GM21367 (cell line): Measurements from ENCODE around the gene PRSS50.

Source experiments
- ATAC-seq: cut with Tn5 transposase; IDR thresholded peaks from one replicate; pipeline ENCODE4 v1.9.1; 2021; ENCODE audit not compliant: unreplicated experiment

The PRSS50 gene

DNA sequence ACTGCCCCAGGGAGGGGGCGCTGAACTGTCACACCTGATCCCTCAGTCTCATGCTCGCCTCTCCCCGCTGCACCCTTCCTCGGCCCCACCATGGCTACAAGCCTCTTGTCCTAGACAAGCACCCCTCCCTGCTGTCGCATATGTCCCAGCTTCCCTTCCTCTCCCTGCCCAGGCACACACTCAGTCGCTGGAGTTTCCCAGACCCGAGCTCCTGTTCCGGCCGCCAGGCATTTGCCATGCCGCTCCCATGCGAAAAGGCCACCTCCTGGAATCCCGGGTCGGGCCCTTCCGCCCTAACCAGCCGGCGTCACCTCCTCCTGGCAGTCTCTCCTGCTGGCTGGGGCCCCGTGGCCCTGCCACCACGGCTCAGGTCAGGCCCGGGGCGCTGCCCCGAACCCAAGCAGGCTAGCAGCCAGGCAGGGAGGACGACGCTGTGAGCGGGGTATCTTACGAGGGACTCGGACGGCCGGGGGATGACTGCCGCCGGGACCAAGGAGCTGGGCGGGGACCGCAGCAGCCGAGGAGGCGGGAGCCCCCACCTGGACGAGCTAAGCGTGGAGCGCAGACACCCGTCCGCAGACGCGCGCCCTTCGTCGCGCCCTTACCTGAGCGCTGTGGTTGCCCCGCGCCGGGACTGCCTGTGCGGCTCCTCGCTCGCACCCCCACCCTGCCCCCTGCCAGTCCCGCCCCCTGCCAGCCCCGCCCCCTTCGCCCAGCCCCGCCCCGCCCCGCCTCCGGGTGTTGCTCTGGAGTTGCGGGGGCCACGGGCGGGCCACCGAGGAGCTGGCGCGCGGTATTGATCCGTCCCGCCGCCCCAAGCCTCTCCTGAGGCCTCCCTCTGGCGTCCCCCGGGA, 24.4 kb downstream of the PRSS50 start, which contains the start of gene ALS2CL:
Gene ALS2CL (minus strand): TSS at position 642 of the 854 bp plus-strand sequence. CDS start 4,239 bp downstream, outside the sequence.
- no peak for ATAC-seq

DNA sequence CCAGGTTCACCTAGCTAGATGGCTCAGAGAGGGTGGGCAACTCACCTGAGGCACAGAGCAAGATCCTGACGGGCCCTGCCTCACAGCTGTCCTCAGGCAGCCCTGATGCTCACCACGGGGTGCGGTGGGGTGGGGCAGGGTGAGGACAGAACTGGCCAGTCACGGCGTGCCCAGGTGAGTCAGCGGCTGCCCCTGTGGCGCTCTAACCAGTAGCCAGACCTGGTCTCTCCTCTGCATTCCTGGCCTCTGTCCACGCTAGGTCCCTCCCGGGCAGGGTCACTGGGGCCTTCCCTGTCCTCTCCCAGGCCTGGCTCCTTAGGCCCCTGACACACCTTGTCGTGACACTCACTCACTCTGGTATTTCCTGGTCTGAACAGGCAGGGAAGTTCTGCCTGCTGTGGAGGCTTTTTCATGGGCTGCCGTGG, 25.1 kb downstream of the PRSS50 start:
- ATAC-seq = no peak

GRCh38 chr3:46690798-46691197, 26.9 kb downstream of the PRSS50 start:
- no peak for ATAC-seq

DNA sequence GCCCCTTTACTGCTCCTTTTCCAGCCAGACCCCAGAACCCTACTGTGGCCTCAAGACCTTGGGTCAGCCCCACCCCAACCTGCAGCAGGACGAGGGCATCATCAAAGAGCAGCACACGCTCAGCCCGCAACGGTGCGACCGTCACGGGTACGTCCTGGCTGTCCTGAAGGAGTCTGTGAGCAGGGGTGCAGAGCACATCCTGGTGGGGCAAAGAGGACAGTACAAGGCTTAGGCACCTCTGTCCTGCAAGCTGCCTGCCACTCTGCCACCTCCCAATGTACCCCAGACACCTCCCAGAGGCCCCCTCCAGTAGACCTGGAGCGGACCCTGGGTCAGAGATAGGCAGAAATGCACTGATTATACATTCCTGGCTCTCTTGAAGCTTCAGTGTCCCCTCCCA, 32.2 kb downstream of the PRSS50 start:
- no peak for ATAC-seq

- no peak for ATAC-seq
These were observed 32.8 kb downstream of the PRSS50 start for GRCh38 chr3:46684891-46685290.

GRCh38 chr3:46682974-46683373, 34.7 kb downstream of the PRSS50 start:
- no peak for ATAC-seq

- no peak for ATAC-seq
These were observed 35.7 kb downstream of the PRSS50 start for GRCh38 chr3:46681856-46682540.

GRCh38 chr3:46681387-46681786, 36.3 kb downstream of the PRSS50 start:
- no peak for ATAC-seq

DNA sequence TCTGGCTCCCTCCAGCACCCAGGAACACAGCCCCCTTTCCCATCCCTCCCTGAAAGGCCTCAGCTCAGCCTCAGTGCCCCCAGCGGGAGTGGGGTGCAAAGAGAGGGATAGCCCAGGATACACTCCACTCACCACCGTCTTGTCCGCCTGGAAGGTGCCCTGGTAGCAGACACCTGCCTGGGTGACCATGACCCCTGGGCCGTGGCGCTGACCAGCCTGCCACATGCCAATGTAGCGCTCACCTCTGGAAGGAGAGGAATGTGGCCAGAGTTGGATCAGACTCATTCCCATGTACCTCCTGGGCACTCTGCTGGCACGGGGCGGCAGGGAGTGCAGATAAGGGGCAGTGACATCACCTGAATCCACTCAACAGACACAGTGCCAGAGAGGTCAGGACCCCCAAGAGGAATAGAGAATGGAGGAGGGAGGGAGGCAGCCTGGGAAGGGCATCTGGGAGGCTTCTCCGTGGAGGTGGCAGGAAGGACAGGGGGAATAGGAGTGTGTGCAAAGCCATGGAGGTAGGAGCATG, 37.3 kb downstream of the PRSS50 start:
- ATAC-seq = no peak

DNA sequence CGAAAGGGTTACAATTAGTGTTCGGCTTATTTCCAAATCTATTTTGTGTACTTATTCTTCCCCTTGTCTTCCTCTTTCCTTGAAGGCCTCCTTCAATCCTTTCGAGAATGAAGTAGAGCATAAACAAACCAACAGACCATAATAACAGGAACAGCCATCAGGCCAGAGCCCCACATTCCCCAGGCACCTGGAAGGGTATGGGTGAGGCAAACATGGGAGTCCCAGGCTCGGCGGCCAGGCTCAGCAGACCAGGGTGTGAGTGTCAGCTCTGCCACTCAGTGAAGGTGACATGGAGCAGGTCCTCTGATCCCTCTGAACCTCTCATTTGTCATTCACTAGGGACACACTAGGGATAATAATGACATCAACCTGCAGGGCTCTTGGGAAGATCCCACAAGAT, 38.0 kb downstream of the PRSS50 start:
- ATAC-seq = no peak

- ATAC-seq = no peak
These were observed 39.4 kb downstream of the PRSS50 start for GRCh38 chr3:46678280-46678679.

- ATAC-seq = no peak
These were observed 40.3 kb downstream of the PRSS50 start for GRCh38 chr3:46677411-46677726.

DNA sequence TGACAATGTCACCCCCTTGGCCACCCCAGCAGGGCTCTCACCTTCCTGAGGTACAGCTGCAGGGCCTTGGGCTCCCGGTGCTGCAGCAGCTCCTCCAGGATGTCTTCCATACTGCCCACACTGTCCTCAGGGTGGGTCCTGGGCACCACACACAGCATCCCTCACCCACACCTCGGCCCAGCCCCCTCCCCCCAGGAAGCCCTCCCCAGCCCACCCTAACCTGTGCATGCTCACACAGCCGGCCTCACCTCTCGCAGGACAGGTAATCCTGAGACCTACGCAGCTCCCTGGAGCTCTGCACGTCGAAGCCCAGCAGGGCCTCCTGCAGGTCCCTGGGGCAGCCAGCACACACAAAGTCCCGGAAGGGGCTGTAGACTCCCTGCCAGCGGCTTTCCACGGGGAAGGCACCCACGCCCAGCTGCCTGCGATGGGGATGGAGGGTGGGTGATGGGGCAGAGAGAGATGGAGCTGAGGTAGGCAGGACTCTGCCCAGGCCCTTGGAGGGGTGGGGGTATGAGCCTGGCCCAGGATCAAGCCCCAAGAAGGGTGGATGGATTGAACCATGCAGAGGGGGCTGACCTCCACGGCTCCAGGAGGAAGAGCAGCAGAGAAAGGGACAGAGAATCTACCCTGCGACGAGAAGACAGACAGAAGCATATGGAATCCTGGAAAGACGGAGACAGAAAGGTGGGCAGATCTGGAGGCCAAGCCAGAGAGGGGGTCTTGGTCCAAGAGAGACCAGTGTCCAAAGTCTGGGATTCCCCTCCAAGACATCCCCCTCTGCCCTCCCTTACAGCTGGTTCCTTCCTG, 40.9 kb downstream of the PRSS50 start:
- ATAC-seq = no peak

DNA sequence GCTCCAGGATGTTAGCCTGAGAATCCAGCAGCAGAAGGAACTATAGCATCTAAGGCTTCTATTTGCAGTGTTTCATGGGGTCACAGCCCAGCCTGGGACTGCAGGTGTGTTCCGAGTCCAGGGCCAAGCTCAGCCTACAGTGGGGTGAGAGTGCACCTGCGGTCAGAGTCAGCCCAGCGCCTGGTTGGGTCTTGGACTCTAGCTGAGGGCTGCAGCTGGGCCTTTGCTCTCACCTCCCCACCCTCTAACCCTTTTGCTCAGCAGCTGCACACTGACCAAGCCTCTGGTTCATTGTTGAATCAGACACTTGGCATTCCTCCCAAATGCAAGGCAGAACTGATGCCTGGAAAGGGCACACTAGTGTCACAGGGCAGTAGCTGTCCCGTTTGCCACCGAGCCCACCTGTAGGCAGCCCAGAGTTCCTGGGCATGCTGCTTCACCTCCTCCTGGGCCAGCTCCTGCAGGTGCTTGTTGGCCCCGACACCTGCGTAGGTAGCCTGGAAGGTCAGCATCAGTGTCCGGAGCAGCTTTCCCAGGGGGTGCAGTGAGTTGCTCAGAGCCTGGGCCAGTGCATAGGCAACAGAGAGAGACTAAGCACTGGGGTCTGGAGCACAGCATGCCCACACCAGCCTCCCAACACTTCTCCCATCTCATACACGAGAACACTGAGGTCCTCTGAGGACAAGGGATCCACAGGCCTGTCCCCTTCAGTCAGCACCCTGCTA, 41.7 kb downstream of the PRSS50 start:
- no peak for ATAC-seq

GRCh38 chr3:46675426-46675825, 42.2 kb downstream of the PRSS50 start:
- ATAC-seq = no peak

DNA sequence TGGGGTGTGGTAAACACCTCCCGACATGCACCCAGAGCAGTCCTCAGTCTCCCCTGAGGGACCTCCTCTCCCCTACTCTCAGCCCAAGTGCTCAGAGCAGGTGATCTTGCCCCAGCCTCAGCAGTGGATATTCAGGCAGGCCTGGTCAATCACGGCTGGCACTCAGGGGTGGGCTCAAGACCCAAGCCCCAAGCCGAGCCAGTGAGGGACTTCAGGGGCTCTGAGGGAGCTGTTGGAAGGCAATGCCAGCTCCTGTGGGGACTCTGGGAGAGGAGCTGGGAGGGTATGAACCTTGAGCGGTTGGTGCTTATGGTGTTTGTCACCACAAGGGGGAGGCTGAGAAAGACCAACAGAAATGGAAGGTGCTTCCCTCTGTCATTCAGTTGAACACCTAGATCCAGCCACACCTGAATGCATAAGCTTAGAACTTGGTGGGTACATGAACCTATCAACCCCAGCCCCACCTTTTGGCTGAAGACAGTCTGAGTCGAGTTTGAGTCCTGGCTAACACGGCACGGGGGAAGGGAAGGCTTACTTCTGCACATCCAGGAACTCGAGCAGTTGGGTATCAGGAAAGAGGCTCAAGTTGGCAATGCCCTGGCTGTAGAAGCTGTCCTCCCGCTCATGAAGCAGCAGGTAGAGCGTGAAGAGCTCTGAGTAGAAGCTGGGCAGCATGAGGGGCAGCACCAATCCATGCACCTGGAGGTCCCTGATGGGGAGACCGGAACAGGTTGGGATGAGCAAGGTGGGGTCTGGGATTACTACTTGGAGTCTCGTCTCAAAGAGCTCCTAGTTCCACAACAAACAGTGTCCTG, 43.4 kb downstream of the PRSS50 start:
- ATAC-seq = no peak

- no peak for ATAC-seq
These were observed 44.3 kb downstream of the PRSS50 start for GRCh38 chr3:46673151-46674030.

DNA sequence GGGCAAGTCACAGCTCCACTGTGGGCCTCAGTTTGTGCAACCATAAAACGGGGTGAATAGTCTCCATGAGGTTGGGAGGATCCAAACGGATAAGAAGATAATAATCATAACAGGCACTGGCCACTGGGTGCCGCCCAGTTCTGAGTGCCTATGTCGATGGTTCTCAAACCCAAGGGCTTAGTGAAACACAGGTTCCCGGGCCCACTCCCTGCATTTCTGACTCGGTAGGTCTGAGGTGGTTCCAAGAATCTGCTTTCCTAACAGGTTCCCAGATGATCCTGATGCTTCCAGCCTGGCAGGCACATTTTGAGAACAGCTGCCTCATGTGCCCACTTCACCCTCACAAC, 45.3 kb downstream of the PRSS50 start:
- no peak for ATAC-seq
